GM18951 (cell line): ENCODE results near the gene IQGAP2.

Source experiments
- POLR2A ChIP-seq: IDR thresholded peaks from 4 replicates; pipeline ENCODE4 v1.6.1; 2011; ENCODE audit warnings: mild to moderate bottlenecking; ENCODE audit not compliant: insufficient read length, insufficient read depth; ENCODE audit errors: extremely low read depth
- in situ Hi-C: fragments of 300-500 bp; cut with MboI; formaldehyde crosslinking; loops from one replicate; pipeline ENCODE4 v1.12.0; 2022; ENCODE audit warnings: low sequenced_read_pairs, mixed read lengths, inconsistent platforms; ENCODE audit not compliant: unreplicated experiment

The IQGAP2 gene

DNA sequence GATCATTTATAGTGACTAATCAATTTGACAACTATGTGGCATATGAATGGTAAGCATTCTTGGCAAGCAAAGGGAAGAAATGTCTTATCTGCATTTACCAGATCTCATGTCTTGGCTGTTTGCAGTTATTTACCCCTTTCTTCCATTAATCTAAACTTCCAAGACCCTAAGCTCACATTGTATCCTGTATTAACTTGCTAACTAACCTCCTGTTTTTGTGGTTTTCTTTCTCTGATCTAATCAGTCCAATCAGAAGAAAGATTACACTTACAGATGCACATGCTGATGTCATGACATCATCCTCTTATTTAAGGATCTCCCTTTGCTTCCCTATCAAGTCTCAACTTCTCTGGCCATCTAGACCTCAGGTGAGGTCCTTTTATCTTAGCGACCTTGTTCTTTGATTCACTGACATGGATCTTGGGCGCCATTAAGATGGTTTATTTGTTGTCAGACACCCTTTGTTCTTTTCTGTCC, 124.6 kb downstream of the IQGAP2 start:
- no peak for TF ChIP-seq POLR2A
- in situ Hi-C loops, result no loop called here

GRCh38 chr5:76528547-76529331, 125.7 kb downstream of the IQGAP2 start:
- in situ Hi-C loops, result no loop called here
- no peak for TF ChIP-seq POLR2A

DNA sequence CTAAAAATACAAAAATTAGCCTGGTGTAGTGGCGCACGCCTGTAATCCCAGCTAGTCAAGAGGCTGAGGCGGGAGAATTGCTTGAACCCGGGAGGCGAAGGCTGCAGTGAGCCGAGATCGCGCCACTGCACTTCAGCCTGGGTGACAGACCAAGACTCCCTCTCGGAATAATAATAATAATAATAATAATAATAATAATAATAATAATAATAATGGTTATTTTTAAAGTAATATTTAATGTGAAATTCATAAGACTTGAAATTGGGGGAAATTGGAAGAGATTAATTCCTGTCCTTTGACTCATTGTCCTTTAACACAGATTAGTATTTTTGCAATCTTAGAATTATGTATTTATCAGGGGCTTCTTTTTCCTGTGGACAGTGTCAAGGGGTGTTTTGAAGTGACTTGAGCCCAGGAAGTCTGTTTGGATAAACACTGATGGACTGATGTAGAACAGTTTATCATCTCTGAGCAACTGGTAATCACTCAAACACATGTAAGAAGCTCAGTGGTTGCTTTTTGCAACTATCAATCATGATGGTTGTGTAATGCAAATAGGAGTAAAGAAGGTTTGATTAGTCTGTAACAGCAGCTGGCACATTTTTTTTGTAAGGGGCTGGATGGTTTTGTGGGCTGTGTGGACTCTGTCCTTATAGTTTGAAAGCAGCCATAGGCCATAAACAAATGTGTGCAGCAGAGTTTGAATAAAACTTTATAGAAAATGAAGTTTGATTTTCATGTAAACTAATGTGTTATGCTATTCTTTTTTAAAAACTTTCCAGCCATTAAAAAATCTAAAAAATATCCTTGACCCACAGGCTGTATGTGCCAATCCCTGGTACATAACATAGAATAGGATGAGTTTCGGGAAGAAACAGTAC, 126.6 kb downstream of the IQGAP2 start:
- no peak for TF ChIP-seq POLR2A
- in situ Hi-C loops, result no loop called here

- no peak for TF ChIP-seq POLR2A
- in situ Hi-C loops, result no loop called here
These were observed 129.0 kb downstream of the IQGAP2 start for GRCh38 chr5:76532052-76532451.

DNA sequence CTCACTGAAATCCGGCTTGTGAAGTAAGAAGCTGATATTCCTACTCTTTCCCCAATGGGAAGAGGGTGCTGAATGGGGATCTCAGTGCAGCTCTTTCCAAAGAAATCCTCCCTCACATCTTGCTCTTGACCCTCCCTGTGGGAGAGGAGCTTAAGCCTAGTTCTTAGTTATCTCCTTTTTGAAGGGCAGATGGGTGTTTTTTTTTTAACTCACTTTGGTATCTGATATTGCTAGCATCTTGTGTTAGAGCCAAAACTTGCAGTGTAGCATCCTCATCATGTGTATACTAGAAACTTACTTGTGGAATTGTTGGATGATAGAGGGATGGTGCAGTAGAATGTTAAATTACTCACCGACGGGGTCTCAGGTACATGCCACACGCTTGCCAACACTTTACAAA, 129.9 kb downstream of the IQGAP2 start:
- TF ChIP-seq POLR2A, result no peak
- in situ Hi-C loops, result no loop called here

DNA sequence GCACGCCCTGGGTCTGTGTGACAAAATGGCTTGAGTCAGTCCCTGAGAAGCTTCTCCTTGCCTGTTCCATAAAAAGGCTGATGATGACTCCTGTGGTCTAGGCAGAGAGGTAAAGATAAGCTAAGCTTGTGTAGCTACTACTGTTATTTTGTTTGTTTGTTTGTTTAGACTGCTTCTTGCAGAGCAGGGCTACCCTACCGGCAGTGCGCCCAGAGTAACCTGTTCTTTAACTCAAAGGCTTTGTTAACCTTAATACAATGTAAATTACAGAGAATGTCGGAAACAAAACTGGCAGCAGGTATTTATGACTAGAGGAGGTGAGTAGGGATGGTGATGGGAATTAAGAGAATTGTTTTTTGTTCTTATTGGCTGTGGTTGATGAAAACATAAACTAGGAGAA, 132.5 kb downstream of the IQGAP2 start:
- no peak for TF ChIP-seq POLR2A
- in situ Hi-C loops, result no loop called here

- no peak for TF ChIP-seq POLR2A
- in situ Hi-C loops, result no loop called here
These were observed 134.0 kb downstream of the IQGAP2 start for GRCh38 chr5:76537073-76537543.

GRCh38 chr5:76542241-76542640, 139.2 kb downstream of the IQGAP2 start:
- no peak for TF ChIP-seq POLR2A
- in situ Hi-C loops, result no loop called here

DNA sequence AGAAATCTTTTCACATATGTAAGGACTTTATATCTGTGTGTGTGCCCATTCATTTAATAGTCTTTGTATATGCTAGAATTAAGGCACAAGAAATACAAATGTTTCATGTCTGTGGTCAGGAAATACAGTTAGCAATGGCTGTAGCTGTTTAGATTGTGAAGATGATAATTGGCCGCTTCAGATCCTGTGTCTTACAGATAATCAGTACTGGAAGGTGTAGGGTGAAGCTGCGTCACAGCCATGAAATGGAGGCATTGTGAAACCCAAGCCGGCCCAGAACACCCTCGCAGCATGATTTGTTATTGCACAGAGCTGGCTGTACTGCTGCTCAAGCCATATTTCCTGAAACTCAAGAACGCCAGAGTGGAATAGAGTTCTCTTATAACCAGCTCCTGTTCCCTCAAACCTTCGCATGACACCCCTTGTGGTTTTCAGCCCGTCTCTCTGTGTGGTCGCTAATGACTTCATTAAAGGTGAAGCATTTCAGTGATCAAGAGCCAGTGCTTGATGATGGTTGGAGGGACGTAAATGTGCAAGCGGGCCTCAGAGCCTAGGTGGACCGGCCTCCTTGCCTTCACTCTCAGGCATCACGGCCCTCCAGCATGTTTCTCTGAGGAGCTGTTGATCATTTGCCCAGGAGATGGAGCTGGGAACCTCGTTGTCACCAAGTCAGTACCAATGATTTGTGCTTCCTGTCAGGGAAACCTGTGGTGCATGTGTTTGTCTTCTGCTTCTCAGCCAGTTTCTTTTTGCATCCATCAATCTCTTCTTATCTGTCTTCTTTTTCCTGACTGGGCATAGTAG, 140.0 kb downstream of the IQGAP2 start:
- in situ Hi-C loops, result no loop called here
- TF ChIP-seq POLR2A, result no peak

- no peak for TF ChIP-seq POLR2A
- in situ Hi-C loops, result no loop called here
These were observed 141.3 kb downstream of the IQGAP2 start for GRCh38 chr5:76544268-76544926.

- in situ Hi-C loops, result no loop called here
- no peak for TF ChIP-seq POLR2A
These were observed 142.1 kb downstream of the IQGAP2 start for GRCh38 chr5:76545184-76545583.

DNA sequence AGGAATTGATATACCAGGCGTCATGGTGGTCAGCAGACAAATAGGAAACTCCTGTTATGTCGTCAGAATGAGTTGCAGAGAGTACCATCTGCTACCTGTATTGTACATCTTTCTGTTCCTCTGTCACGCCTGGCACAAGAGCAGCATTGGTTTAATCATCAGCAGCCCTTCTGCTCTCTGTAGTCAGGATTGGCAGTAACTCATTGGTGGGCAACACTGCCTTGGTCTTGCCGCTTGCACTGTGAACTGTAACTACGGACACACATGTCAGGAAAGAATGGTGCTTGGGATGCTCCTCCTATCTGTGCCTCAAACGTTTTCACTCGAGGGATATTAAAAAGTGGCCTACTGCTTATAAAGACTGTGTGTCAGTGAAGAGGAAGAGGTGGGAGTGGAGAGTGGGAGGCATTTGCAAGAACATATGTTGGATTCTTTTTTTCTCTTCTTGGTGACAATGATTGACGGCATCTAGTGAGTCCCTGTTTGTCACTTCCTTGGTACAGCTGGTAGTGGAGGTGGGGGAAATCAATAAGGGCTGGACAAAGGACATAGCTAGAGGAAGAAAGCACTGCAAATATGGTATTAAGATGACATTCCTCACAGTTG, 143.5 kb downstream of the IQGAP2 start:
- no peak for TF ChIP-seq POLR2A
- in situ Hi-C loops, result no loop called here
